ENCODE data around the gene ZNF608.

The ZNF608 gene, protein sequence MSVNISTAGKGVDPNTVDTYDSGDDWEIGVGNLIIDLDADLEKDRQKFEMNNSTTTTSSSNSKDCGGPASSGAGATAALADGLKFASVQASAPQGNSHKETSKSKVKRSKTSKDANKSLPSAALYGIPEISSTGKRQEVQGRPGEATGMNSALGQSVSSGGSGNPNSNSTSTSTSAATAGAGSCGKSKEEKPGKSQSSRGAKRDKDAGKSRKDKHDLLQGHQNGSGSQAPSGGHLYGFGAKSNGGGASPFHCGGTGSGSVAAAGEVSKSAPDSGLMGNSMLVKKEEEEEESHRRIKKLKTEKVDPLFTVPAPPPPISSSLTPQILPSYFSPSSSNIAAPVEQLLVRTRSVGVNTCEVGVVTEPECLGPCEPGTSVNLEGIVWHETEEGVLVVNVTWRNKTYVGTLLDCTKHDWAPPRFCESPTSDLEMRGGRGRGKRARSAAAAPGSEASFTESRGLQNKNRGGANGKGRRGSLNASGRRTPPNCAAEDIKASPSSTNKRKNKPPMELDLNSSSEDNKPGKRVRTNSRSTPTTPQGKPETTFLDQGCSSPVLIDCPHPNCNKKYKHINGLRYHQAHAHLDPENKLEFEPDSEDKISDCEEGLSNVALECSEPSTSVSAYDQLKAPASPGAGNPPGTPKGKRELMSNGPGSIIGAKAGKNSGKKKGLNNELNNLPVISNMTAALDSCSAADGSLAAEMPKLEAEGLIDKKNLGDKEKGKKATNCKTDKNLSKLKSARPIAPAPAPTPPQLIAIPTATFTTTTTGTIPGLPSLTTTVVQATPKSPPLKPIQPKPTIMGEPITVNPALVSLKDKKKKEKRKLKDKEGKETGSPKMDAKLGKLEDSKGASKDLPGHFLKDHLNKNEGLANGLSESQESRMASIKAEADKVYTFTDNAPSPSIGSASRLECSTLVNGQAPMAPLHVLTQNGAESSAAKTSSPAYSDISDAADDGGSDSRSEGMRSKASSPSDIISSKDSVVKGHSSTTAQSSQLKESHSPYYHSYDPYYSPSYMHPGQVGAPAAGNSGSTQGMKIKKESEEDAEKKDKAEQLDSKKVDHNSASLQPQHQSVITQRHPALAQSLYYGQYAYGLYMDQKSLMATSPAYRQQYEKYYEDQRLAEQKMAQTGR (N-terminal part only)

GRCh38 chr5:124745928-124746915, at the start of gene ZNF608:
Gene ZNF608 (minus strand): TSS chr5:124746639. CDS start chr5:124744989, 1,650 bp downstream.
- no peak for DNase-seq (ENCODE audit: low read depth in 2 of 2)

DNA sequence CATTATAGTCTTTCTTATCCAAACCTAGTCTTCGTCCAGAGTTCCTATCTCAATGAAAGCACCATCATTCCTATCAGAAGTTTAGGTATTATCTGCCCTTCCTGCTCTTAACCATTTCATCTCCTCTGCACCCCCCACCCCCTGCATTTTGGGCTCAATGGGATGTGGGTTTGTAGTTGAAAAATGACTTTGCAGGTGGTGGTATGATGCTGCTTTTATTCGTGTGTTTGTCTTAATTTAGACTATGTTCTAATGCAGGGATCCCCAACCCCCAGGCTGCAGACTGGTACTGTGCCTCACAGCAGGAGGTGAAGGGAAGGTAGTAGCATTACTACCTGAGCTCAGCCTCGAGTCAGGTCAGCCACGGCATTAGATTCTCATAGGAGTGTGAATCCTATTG, 49.4 kb upstream of the ZNF608 start:
- DNase-seq (ENCODE audit: low read depth in 2 of 2) = no peak

- DNase-seq (ENCODE audit: low read depth in 2 of 2) = no peak
Measured at GRCh38 chr5:124790895-124791732, 44.7 kb upstream of the ZNF608 start.

DNA sequence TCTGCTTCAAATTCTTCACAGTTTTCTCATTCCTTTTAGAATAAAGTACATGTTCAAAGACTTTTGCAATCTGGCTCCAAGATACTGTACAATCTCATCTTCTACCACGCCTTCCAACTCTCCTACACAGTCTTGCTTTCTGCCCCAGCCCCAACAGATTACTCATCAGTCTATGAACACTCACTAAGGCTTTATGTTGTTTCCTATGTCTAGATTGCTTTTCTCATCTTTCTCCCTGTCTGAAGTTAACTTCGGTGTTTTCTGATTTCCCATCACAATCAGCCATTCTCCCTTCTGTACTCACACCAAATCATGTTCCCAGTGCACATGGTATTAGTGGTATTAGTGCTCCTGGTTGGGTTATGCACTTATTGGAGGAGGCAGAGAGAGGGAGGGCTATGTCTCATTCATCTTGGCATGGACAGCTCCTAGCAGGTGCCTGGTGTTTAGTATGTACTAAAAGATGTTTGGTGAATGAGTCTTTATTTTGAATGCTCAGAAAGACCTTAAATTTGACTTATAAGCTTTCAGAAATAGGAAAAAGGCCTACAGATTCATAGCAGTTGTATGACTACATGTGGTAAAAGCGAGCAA, 44.0 kb upstream of the ZNF608 start:
- DNase-seq (ENCODE audit: low read depth in 2 of 2) = no peak

GRCh38 chr5:124789104-124789605, 42.7 kb upstream of the ZNF608 start:
- DNase-seq (ENCODE audit: low read depth in 2 of 2) = no peak

GRCh38 chr5:124783794-124784193, 37.4 kb upstream of the ZNF608 start:
- no peak for DNase-seq (ENCODE audit: low read depth in 2 of 2)

GRCh38 chr5:124783285-124783684, 36.8 kb upstream of the ZNF608 start:
- DNase-seq (ENCODE audit: low read depth in 2 of 2) = no peak

DNA sequence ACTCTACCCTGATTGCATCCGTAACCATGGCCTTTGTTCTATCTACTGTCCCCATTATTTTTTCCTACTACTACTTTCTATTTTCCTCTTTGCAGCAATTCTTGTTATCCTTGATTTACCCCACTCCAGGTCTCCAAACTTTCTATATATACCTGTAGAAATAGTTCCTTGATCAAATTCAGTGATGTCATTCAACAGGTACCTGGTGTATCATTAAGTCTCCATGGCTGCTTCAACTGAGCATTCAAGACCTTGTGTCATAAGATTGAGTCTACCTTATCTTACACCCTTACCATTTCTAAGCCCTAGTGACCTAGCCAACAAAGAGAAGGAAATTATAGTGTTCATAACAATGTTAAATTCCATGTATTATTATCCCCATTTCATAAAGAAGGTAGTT, 35.8 kb upstream of the ZNF608 start:
- no peak for DNase-seq (ENCODE audit: low read depth in 2 of 2)

GRCh38 chr5:124780011-124780410, 33.6 kb upstream of the ZNF608 start:
- no peak for DNase-seq (ENCODE audit: low read depth in 2 of 2)

DNA sequence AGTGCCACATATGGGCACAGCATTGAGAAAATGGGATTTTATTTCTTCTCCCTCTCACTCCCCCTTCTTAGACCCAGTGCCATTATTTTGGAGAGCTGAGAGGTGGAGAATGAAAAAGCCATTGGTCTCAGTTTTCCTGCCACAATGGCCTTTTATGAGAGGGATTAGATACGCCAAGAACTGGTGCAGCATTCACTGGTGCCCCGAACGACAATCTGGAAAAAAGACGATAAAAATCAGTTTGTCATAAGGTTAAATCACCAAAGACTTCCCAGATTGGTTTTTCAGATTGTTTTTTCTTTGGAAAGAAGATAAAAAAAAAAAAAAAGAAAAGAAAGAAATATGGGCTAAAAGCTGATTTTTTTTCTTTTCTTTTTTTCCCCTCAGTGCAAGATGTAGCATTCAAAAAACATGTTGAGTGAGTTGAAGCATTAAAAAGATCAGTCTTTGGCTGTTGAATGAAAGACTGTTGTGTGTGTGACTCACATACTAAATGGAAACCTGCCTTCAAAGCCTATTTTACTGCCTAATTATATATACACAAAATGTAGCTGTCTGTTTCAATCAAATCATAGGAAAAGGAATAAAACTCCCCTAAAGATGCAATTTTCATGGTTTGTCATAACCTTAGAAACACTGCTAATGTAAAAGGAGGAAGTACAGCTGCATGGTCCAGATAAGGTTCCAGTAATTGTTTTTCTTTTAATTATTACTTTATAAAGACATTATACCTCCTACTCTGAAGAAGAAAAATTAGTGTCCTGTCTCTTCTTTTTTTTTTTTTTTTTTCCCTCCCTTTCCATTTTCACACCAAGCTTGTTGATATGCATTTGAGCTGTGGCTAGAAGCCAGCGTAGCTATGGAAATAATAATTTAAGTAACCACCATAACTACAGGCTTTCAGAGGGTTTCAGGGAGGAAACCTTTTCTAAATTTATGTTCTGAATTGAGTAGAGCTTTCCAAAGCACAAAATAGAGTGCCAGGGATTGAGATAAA, 27.2 kb upstream of the ZNF608 start:
- DNase-seq (ENCODE audit: low read depth in 2 of 2) = no peak

DNA sequence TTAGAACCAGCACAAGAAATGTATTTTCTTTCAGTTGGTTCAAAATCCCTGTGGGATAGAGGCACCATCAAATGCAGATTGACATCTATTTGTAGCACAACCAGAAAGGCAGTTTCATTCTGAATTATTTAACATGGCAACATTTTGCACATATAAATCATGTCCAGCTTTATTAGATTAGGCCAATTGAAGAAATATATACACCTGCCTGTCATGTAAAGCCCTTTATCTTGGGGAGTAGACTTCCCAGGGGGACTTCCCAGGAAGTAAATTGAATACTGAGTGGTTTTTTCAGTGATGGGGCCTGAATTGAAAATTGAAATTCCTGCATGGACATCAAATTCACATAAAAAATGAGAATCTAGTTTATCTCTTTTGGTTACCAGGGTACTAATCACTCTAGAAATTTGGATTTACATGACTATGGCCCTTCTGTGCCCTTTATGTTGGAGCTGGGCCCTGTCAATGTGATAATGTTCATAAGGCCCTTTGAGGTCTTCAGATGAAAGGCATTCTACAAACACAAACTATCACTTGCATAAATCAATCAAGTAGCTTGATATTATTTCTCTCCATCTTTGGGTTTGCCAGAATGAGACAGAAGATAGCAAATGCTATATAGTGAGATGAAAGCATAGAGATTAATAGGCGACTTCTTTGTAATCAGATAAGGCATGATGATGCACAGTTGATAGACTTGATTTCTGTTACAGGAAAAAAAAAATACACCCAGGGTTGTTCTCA, 26.2 kb upstream of the ZNF608 start:
- no peak for DNase-seq (ENCODE audit: low read depth in 2 of 2)

DNA sequence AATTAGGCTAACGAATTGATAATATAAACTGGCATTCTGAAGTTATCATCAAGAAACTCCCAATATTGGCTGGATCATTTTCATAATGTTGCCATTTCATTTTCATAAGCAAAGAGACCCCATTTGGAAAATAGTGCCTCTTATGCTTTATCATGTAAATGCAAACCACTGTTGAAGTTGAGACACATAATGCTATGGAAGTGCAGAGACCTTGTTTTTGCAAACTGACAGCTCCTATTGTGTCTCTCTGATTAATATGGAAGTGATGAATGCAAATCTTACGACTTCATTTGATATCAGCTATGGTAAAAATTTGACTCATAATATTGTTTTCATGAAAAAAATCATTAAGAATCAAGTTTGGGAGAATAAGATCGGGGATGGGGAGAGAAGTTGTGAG, 25.3 kb upstream of the ZNF608 start:
- DNase-seq (ENCODE audit: low read depth in 2 of 2) = no peak

DNA sequence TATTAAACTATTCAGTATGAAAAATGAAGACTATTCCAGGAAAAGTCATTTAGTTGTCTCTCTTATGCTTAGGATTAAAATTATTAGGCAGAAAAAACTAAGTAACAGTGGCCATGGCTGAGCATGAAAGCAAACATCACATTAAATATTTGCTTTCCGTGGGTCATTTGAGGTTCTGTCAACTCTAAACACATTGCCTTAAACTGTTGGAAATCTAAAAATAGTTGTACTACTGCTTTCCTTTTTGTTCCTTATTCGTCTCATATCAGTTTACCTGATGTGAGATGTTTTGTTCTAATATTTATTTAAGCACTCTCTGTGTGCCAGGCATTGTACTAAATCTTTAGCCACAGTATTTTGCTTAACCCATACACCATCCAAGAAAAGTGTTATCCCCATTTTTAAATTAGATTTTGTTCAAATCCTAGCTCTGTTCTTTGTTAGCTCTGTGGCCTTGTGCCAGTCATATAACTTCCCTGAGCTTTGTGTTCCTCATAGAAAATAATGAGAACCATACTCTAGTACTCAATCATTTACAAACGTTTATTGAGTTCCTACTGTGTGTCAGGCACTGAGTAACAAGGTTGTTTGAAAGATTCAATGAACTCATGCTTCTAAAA, 18.7 kb upstream of the ZNF608 start:
- DNase-seq (ENCODE audit: low read depth in 2 of 2) = no peak

DNA sequence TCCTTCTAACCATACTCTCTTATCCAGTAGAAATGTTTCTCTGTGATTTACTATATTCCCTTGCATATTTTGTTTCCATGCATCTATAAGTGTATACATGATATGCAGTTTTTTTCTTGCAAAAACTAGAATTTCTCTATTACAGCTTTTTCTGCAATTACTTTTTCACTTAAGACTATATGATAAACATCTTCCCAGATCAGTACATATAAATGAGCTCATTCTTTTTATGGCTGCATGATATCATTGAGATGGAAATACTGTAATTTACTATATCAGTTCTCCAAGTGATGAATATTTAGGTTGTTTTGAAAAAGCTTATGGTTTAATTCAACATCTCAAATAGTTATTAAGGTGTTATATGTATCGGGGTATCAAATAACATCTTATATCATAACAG, 18.1 kb upstream of the ZNF608 start:
- DNase-seq (ENCODE audit: low read depth in 2 of 2) = no peak

DNA sequence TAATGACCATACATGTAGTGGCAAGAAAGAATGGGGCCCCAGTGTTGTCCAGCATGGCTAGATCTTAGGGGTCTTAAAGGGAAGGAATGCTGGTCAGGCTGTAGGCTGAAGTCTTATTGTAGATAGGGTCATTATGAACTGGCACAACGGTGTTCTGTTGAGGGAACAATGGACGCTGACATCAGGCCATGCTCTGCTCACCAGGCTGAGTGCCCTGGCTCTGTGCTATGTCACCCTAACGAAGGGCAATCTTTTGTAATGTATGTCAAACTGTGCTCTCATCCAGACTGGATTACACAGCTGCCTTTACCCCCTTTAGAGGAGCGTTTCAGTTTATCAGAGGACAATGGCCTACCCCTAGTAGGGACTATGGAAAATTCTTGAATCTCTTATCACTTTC, 14.6 kb upstream of the ZNF608 start:
- no peak for DNase-seq (ENCODE audit: low read depth in 2 of 2)

- DNase-seq (ENCODE audit: low read depth in 2 of 2) = no peak
Measured at GRCh38 chr5:124760608-124761007, 14.2 kb upstream of the ZNF608 start.

- no peak for DNase-seq (ENCODE audit: low read depth in 2 of 2)
Measured at GRCh38 chr5:124755565-124755964, 9.1 kb upstream of the ZNF608 start.

Data from stimulated activated CD8-positive, alpha-beta memory T cell treated with anti-CD3 and anti-CD28 coated beads, Interleukin-2, amount 100 ng/mL, for 1 hour (primary cell).